Central memory CD8-positive, alpha-beta T cell (primary cell): ENCODE measurements around the gene S100A7.
"Not testable (repeated sequence)": the region's sequence is repeated elsewhere in the genome, so short reads cannot be mapped to it uniquely, and the experiment has no call there.

Source experiments
- ATAC-seq: fragments of 150-1000 bp; cut with Tn5 transposase; replicated peaks from 2 replicates; pipeline ENCODE4 v1.10.0; 2022; ENCODE audit warnings: mild to moderate bottlenecking, moderate FRiP score, moderate number of reproducible peaks; ENCODE audit not compliant: poor library complexity, severe bottlenecking; ENCODE audit errors: extremely low read depth
- DNase-seq, 2 donors: peaks; one replicate each; pipeline ENCODE4 v3.0.0; 2021; ENCODE audit warnings: low spot score in 2 of 2
- H3K27ac Mint-ChIP-seq: one replicate; pipeline ENCODE4 v1.8.0; 2022; ENCODE audit warnings: low read depth, mild to moderate bottlenecking, moderate library complexity, mixed read lengths
- H3K27me3 Mint-ChIP-seq: one replicate; pipeline ENCODE4 v1.8.0; 2022; ENCODE audit warnings: mixed read lengths
- H3K36me3 Mint-ChIP-seq: one replicate; pipeline ENCODE4 v1.8.0; 2022; ENCODE audit warnings: mild to moderate bottlenecking, moderate library complexity, mixed read lengths; ENCODE audit not compliant: insufficient read depth
- H3K4me1 Mint-ChIP-seq: one replicate; pipeline ENCODE4 v1.8.0; 2022; ENCODE audit warnings: mixed read lengths
- H3K4me3 Mint-ChIP-seq: one replicate; pipeline ENCODE4 v1.8.0; 2022; ENCODE audit warnings: mild to moderate bottlenecking, moderate library complexity, mixed read lengths
- H3K9me3 Mint-ChIP-seq: one replicate; pipeline ENCODE4 v1.8.0; 2022; ENCODE audit warnings: mixed read lengths

Gene S100A7

DNA sequence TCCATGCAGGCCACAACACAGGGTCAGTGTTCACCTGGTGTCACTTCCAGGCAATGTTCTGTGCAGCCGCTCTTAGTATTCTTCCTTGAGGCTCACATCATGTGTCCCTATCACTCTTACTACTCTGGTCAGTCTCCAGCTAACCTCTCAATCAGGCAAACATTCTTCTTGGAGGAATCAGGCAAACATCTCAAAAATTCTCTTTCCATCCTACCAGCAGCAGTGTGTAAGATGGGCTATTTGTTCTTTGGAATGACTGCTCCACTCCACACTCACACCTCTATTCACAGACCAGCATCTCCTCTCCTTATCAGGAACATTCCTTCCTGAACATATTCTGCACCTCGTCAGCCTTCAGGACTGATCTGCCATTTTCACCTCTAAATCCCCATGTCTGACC, 40.1 kb downstream of the S100A7 start:
- H3K27ac Mint-ChIP-seq = no peak overlapping the region
- H3K9me3 Mint-ChIP-seq = no peaks in the 10 kb centered on the region
- peaks cover 62% of the 10 kb centered on the region for H3K27me3 Mint-ChIP-seq
- ATAC-seq (no peak), DNase-seq (no peak)
- H3K36me3 Mint-ChIP-seq = peaks cover 4% of the 10 kb centered on the region
- no peak overlapping the region for H3K4me3 Mint-ChIP-seq
- no peaks in the 10 kb centered on the region for H3K4me1 Mint-ChIP-seq

DNA sequence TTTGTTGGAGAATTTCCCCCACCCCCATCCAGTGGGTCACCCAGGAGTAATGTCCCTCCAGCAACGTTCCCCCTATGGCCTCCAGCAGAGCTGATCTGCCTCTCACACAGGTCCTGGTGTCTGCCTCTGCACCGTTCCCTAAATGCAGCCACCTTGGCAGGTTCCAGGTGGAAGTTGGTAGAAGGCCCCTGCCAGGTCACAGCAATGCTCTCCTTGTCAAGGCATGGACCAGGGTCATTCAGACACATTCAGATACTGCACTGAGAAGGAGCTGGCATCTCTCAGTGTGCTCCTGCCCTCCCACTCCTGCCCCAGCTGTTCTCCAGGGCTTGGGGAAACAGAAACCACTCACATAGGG, 41.0 kb downstream of the S100A7 start:
- peaks cover 53% of the 10 kb centered on the region for H3K27me3 Mint-ChIP-seq
- not testable (repeated sequence) for DNase-seq, H3K36me3 Mint-ChIP-seq, H3K4me1 Mint-ChIP-seq, H3K9me3 Mint-ChIP-seq, H3K4me3 Mint-ChIP-seq, H3K27ac Mint-ChIP-seq, ATAC-seq

DNA sequence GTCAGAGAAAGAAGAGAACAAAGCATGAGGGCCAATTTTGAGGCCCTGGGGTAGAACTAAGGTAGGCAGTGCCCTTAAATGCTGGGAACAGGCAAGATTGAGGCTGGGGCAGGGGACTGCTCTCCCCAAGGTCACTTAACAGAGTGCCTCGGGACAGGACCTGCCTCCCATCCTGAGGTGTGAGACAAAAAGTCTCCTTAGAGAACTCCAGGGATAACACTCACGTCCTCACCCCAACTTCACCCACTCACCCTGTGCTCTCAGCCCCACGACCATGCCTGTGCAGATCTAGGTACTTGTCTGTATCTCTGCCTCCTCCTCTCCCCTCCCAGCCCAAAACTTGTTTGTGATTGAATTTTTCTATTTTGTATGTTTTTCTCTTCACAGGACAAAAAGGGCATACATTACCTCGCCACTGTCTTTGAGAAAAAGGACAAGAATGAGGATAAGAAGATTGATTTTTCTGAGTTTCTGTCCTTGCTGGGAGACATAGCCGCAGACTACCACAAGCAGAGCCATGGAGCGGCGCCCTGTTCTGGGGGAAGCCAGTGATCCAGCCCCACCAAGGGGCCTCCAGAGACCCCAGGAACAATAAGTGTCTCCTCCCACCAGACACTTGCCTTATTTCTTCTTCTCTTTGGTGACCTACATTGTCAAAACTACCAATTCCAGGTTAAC, 41.6 kb downstream of the S100A7 start:
- peaks cover 48% of the 10 kb centered on the region for H3K27me3 Mint-ChIP-seq
- not testable (repeated sequence) for ATAC-seq, H3K4me3 Mint-ChIP-seq

DNA sequence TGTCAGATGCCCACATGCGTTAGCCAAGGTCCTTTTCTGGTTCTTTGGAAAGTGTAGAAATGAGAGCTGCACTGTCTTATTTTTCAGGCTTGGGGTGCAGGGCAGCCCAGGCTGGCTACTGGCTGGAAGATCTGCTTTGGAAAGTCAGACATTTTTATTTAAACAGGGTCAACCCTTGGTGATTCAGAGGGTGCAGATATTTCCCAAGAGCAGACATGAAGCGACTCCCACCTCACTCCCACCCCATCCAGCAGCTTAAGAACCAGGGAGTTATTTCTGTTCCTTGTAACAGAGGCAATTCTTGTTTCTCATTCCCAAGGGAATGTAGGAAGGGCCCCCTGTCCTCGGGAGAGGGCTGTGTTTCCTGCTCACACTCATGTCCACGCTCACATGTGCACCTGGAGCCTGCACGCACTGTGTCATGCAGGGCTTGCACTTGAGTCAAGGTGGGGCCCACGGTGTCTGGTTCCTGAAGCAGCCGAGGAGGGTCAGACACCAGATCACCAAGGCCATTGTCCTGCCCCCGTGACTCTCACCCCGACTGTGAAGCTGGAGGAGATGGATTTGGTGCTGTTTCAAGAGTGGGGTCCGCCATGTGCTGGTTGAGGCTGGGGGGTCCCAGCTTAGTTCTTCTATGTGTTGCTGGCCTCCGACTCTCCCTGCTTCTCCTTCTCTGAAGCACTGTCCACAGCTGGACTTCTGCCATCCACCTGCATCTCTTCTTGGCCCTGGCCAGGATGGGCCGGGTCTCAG, 43.1 kb downstream of the S100A7 start:
- no peaks in the 10 kb centered on the region for H3K4me1 Mint-ChIP-seq
- DNase-seq (no peak), ATAC-seq (no peak)
- H3K36me3 Mint-ChIP-seq = peaks cover 2% of the 10 kb centered on the region
- H3K9me3 Mint-ChIP-seq = no peaks in the 10 kb centered on the region
- H3K27ac Mint-ChIP-seq = no peak overlapping the region
- H3K27me3 Mint-ChIP-seq = peaks cover 42% of the 10 kb centered on the region
- H3K4me3 Mint-ChIP-seq = no peak overlapping the region

More for the DNA sequence above, 41.6 kb downstream of the S100A7 start:
- not testable (repeated sequence) for H3K36me3 Mint-ChIP-seq, H3K9me3 Mint-ChIP-seq, H3K27ac Mint-ChIP-seq, DNase-seq, H3K4me1 Mint-ChIP-seq

DNA sequence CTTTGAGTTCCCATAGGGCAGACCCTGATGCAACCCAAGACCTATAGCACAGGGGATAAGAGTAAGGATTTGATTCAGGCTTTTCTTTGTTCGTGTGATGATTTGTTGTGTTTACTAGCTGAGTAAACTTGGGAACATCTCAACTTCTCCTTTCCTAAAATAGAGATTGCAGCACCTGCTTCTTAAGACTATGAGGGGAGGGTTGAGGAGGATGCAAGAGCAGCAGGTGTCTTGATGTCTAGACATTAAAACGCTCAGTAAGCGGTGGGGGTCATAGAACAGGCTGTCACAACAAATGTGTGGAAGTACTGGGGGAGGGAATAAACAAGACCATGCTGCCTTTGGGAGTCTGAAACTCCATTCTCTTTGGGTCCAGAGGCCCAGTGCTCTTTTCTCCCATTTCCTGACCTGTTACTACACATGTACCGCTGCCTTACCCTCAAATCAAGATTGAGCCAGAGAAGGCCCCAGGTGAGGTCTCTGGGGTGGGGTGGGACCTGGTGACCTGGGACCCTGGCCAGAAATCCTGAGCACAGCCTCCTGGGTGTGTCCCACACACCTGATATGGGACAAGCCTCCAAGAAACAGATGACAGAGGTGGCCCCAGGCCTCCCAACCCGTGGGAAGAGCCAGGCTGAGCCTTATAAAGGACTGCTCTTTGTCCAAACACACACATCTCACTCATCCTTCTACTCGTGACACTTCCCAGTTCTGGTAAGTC, 44.4 kb downstream of the S100A7 start, which contains the start of gene S100A7A:
TSS of gene S100A7A (plus strand) at position 671 of the 721 bp plus-strand sequence. CDS start 1,563 bp downstream, outside the sequence.
- no peaks in the 10 kb centered on the region for H3K4me1 Mint-ChIP-seq
- H3K36me3 Mint-ChIP-seq = peaks cover 2% of the 10 kb centered on the region
- peaks cover 46% of the 10 kb centered on the region for H3K27me3 Mint-ChIP-seq
- H3K9me3 Mint-ChIP-seq = no peaks in the 10 kb centered on the region
- no peak for ATAC-seq
- H3K4me3 Mint-ChIP-seq = no peak within 1 kb of the TSS
- no peak within 1 kb of the TSS for H3K27ac Mint-ChIP-seq
- DNase-seq = no peak

DNA sequence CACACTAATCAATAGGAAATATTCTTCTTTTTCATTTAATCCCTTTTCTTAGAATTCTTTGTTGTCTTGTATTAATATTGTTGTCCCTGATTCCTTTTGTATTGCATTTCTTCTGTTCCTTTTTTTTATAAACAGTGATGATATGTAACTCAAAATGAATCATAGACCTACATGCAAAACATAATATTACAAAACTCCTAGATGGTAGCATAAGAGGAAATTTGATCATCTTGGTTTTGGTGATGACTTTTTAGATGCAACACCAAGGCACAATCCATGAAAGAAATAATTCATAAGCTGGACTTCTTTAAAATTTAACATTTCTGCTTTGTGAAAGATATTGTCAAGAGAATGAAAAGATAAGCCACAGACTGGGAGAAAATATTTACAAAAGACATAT, 46.5 kb downstream of the S100A7 start:
- H3K4me3 Mint-ChIP-seq, ATAC-seq, H3K4me1 Mint-ChIP-seq, H3K36me3 Mint-ChIP-seq, DNase-seq, H3K27ac Mint-ChIP-seq, H3K9me3 Mint-ChIP-seq: not testable (repeated sequence)
- H3K27me3 Mint-ChIP-seq = peaks cover 46% of the 10 kb centered on the region
